DOHH2 (cell line): ENCODE measurements around the gene GDF7.

Experiments
- CTCF ChIP-seq: fragments of 200-600 bp; sonication (generic); IDR thresholded peaks from one replicate; pipeline ENCODE4 v1.5.1; 2014; ENCODE audit warnings: antibody characterized with exemption, mild to moderate bottlenecking, low read depth, low read length; ENCODE audit not compliant: poor library complexity, severe bottlenecking
- EZH2phosphoT487 ChIP-seq: fragments of 200-600 bp; sonication (generic); IDR thresholded peaks from 2 replicates; pipeline ENCODE4 v1.6.1; 2017; ENCODE audit warnings: borderline replicate concordance, mild to moderate bottlenecking, antibody characterized with exemption, low read length, moderate library complexity, mixed read lengths

GRCh38 chr2:20646446-20646845 is 20.5 kb upstream of the GDF7 start:
- TF ChIP-seq CTCF, result no peak
- TF ChIP-seq EZH2phosphoT487, result no peak
